GM18907 (cell line): Measurements from ENCODE around the gene FIBCD1.

Experiments used
- ATAC-seq: cut with Tn5 transposase; IDR thresholded peaks from one replicate; pipeline ENCODE4 v1.9.1; 2021; ENCODE audit warnings: mild to moderate bottlenecking, moderate library complexity; ENCODE audit not compliant: unreplicated experiment

FIBCD1 gene

DNA sequence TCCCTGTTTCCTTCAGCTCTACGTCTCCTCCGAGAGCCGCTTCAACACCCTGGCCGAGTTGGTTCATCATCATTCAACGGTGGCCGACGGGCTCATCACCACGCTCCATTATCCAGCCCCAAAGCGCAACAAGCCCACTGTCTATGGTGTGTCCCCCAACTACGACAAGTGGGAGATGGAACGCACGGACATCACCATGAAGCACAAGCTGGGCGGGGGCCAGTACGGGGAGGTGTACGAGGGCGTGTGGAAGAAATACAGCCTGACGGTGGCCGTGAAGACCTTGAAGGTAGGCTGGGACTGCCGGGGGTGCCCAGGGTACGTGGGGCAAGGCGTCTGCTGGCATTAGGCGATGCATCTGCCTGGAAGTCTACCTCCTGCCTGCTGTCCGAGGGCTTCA, 76.3 kb downstream of the FIBCD1 start:
- ATAC-seq, result no peak

DNA sequence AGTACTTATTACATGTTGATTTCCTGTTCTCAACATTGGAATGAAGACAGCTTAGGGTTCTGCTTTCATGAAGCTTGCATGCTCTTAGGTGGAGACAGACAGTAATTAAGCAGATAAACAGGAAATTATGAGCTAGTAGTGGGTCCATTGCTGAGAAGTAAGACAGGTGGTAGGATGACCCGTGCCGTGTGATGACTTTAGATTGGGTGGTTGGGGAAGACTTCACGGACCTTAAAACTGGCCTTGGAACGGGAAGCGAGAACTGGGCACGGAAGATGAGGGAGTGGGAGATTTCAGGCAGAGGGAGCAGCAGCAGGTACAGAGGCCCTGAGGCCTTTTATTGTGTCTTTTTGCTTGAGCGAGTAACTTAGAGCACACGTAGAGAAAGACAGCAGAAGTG, 76.8 kb downstream of the FIBCD1 start:
- ATAC-seq, result no peak

DNA sequence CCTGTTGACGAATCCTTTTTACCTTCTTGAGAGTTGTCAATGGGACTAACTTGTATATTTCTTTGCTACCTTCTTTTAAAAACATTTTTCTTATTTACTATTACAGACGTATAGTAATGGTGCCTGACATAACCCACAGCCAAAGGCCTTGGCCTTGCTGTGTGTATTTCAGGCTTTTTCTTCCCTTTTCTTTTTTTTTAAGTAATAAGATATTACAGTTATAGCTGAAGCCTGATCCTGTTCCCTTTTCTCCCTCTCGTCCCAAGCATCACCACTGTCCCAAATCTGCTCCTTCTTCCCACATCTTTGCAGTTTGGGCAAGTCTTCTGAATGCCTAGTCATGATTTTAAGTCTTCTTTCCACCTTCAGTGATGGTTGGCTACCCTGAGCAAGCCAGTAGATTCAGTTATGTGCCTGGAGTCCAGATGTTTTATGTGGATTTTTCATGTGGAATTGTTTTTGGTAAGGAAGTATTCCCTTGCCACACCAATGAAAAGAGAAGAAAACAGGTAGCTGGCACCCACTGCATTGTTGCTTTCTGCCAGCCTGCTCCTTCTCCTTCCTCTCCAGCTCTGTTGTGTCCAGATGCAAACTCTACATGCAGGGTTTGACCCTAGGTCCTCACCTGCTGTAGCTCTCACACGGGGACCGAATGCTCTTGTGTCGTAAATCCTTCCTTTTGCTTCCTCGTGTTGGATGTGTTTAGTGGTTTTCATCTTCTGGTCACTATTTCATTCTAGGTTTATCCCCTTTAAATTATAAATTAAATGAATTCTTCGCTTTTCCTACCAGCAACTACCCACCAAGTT, 77.5 kb downstream of the FIBCD1 start:
- no peak for ATAC-seq

DNA sequence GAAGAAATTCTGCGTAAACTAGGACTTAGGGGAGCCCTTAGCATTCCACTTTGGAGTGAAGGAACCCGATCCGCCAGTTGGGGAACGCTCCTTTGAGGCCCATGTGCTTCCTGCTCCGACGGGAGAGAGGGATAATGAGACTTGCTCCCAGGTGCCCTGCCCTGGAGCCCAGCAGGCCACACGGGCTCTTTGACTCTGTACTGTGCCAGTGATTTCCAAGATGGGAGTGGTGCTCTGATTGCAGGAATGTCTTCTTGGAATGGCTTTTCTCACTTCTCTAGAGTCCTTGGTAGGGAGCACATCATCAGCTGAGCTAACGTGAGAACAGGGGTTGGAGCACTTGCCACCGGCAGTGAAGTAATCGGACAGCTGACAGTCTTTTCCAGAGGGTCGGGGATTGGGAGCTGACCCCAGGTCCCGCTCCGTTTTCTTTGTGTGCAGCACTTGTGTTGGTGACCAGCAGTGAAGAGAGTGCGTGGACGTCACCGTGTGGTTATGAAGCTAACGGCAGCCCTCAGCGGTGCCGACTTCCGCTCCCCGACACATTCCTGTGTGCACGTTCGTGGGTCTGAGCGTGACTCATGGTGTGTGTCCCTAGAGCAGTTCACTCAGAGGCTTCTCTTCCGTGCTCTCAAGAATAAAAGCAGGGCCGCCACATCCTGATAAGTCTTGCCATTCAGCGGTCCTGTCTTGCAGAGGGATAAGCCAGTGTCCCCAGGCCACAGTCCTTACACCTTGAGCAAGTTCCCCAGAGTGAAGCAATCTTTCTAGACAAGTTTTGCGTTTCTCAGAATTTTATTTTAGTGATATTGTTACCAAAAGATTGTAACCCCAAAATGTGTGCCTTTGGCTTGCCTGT, 78.4 kb downstream of the FIBCD1 start:
- ATAC-seq, result no peak

DNA sequence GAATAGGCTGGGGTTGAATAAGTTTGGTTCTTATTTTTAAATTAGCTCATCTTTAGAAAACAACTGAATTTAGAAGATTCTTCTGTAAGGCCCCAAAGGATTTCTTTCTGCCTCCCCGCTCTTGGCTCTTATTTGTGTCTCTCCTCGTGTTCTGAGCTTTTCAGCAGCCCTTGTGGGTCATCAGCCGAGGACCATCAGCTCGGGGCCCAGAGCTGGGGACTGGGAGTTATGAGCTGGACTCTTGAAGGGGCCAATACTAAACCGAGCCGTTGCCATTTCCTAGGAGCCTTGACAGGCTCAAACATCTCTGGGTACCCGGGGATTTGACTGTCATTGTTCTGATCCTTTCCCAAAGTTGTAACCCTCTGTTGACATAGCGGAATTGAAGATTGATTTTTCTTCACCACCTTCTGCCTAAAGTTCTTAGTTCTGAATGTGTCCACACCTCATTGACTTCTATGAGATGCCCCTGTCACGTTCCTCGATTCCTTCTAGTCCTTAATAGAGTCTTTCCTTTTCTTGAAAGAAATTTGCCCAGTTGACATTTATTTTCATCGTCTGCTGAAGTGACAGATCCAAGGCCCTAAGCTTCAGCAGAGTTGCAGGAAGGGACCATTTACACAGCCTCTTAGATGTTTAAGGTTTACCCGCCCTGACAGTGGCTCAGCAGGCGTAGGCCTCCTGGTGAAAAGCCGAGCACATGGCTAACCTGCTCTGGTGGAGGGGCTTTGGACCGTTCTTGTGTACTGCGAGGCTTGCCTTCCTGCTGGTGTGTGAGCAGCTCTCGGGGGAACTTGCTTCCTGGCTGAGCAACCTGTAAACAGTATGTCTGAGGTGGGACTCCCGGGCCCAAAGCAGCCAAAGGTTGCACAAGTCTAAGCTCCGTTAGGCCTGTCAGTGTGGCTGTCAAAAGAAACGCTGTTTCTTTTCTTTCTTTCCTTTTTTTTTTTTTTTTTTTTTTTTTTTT, 80.0 kb downstream of the FIBCD1 start:
- ATAC-seq, result no peak

DNA sequence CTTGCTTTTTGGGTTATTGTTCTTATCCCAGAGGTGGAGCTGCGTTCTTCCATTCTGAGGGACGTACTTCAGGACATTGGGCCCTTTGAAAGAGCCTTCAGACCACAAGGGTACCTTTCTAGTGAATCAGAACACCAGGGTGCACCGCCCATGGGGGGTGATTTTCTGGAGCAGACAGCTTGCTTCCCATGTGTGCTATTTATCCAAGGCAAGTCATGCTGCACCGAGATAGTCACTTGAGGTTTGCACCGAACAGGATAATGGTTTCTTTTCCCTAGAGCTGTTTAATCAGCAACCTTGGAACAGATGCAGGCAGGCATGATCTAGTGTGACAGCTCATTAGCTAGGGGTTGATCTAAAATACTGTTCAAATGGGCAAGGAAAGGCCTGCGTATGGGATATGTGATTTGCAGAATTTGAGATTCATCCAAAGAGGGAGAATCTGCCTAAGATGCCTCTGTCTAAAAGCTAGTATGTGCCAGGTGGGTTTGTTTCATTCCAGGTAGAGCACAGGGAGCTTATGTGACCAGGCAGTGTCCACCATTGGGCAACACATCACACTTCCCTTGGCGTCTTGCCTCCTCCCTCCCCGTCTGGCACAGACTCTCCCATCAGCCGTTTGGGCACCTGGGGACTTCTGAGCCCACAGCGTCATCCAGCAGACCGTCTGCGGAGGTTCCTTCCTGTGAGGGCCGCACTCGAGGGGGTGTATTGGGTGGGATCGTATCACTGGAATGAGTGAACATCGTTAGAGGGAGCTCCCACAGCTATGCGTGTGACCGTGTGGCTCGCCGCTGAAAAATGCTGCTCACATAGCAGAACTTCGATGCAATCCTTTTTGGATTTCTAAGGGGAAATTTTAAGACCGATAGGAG, 80.9 kb downstream of the FIBCD1 start:
- no peak for ATAC-seq

DNA sequence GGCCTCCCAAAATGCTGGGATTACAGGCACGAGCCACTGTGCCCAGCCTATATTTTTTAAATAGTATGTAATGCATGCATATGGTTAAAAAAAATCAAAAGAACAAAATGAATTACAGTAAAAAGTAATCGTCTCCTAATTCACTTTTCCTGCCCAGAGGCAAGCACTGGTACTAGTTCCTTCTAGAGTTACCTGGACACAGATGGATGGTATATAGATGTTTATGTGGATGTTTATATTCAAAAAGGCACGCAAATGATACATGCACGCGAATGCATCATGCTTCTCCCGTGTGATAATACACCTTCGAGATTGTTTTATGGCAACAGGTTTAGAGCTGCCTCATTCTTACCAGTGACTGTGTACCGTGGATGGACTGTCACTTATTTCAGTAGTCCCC, 82.6 kb downstream of the FIBCD1 start:
- no peak for ATAC-seq

DNA sequence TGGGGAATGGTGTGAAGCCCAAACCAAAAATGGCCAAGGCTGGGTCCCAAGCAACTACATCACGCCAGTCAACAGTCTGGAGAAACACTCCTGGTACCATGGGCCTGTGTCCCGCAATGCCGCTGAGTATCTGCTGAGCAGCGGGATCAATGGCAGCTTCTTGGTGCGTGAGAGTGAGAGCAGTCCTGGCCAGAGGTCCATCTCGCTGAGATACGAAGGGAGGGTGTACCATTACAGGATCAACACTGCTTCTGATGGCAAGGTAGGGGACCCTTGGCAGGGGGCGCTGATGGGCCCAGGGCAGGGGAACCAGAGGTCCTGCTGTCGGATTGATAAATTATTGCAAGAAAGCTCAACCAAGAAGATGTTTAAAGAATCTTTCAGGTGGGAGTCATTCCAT, 84.2 kb downstream of the FIBCD1 start:
- no peak for ATAC-seq

DNA sequence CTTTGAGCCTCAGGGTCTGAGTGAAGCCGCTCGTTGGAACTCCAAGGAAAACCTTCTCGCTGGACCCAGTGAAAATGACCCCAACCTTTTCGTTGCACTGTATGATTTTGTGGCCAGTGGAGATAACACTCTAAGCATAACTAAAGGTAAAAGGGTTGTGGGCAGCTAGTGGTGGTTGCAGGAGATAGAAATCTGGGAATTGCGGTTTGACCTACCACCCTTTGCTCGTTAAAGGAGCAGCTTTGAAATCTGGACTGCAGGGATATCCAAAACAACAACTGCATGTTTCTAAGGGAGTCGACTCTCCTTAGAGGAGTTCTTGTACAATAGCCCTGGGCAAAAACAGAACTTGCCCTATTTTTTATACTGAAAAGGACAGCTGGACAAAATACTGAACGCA, 85.0 kb downstream of the FIBCD1 start:
- ATAC-seq, result no peak

DNA sequence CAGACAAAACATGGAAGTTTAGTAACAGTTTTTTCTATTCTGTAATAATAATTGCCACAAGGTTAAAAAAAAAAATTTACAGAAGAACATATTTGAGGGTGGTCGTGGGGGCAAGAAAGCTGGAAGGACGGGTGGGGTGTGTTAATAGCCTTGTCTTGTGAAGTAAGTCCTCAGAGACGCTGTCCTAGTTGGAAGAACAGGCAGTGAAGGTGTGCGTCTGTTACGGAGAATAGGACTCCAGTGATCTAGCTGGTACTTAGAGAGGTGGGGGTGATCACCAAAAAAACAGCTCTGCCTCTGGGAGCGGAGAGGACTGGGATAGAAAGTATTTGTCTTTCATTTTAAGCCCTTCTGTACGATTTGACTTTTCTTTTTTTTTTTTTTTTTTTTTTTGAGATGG, 86.2 kb downstream of the FIBCD1 start:
- no peak for ATAC-seq
